ENCODE measurements around the gene ST6GALNAC6. TPM values are rescaled to one million over a fixed set of nuclear protein-coding genes. Genes with fewer than 3 reads are reported as not detected.
A peak's percentile ranks its signal among the peaks of the same experiment; 100 is the strongest.
"Not testable (repeated sequence)": the region's sequence is repeated elsewhere in the genome, so short reads cannot be mapped to it uniquely, and the experiment has no call there.

ST6GALNAC6 gene
- polyA plus RNA-seq, 5 donors: 37.8 to 62.9 (median 47.2) TPM

DNA sequence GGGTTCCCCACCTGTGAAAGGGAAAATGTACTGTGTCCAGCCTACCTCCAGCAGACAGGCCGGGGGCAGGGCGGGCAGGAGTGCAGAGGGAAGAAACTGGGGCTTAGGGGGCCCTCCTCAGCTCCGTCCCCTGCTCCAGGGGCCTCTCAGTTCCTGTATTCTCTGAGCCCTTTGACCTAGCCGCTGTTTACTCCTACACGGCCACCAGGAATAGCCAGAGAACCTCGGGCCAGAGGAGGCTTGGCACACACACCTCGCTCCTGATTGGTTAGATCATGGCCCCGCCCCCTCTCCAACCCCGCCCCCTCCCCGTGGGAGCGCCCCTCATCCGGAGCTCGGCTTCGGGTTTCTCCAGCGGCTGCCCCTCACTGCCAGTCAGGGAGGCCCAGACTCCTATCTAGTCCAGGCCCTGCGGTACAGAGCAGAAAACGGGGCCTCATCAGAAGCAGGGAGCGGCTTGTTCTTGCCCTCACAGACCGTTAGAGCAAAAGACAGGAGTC is 2.2 kb downstream of the ST6GALNAC6 start:
- DNase-seq: peak in 1 of 2 donors; percentile 69

DNA sequence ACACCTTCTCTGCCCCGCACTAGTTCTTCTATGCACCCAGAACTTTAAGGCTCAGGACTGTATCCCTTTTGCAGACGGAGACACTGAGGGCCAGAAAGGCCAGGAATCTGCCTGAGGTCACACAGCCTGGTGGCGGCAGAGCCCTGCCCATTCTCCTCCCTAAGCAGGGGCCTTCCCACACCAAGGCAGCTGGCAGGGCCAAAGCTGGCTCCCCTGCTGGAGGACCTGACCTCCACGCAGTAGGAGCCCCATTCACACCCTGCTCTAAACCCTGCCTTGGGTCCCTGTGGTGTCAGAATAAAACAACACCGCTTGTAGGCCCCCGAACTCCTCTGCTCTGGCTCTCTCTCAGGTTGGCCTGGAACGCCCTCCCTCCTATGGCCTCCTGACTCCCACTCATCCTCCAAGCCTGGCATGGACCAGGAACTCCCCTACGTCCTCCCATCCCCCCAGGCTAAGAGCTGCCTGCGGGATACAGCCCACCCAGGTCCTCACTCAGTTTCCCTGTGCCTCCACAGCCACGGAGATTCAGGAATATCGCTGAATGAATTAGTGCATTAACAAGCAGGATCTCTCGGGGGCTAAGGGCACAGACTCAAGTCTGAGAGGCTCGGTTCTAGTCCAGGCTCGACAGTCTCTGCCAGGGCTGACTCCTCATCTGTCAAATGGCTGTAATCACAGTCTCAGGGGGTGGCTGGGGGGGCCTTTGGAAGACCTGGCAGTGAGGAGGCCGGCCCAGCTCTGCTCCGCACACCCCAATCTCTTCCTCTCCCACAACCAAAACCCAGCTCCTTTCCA is 2.8 kb downstream of the ST6GALNAC6 start:
- no peak for DNase-seq

DNA sequence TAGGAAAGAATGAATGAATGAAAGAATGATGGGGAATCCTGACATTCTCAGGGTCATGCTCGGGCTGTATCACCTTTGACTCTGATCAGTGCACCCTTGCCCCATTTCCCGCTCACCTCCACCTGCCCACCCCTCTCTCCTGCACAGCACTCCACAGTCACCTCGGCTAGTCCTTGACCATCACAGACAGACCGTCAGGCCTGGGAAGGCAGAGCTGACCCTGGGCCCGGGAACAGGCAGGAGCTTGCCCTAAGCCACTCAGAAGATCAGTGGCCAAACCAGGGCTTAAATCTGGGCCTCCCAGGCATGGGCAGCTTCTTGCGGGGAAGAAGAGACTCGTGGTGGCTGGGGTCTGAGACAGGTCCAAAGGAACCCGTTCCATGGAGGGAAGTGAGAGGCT is 3.6 kb downstream of the ST6GALNAC6 start:
- DNase-seq: no peak

DNA sequence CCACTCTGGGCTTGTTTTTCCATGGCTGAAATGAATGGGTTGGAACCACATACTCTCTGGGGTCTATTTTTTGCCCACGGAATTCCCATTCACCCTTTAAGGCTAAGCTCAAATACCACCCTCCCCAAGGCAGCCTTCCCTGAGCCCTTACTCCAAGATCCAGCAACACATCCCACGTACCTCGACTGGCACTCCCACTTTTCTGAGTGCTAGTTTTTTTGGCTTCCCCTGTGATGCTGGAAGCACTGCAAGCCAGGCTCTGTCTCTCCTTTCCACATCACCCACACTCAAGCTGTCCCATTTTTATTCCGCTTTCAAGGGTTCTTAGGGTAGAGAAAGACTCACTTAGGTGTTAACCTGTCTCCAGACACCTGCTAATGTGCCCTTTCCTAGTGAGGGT is 6.0 kb downstream of the ST6GALNAC6 start:
- DNase-seq: no peak

DNA sequence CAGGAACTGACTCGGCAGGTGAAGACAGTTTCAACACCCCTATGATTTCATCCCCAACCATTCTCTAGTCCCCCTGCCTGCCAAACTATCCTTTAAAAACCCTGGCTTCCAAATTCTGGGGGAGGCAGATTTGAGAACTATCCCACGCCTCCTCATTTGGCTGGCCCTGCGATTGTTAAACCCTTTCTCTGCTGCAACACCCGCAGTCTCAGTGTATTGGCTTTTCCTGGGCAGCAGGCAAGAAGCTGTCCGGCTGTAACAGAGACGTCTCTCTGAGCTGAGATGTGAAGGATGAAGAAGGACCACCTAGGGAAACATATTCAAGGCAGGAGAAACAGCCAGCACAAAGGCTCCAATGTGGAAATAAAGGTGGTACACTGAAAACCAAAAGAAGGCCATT is 6.6 kb downstream of the ST6GALNAC6 start:
- no peak for DNase-seq

DNA sequence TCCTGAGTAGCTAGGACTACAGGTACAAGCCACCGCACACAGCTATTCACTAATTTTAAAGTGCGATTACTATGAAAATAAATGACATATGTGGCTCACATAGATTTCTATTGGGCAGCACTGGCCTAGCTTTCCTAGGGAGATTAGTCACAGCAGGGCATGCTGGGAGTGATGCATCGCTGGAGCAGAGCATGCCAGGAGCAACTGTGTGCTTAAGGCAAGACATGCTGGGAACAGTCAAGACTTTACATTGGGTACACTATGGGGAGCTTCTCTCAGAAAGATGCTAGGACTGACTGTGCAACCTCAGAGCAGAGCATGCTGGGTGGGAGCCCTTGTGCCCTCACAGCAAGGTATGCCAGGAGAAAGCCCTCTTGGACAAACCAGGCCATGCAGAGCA is 9.3 kb downstream of the ST6GALNAC6 start:
- no peak for DNase-seq

DNA sequence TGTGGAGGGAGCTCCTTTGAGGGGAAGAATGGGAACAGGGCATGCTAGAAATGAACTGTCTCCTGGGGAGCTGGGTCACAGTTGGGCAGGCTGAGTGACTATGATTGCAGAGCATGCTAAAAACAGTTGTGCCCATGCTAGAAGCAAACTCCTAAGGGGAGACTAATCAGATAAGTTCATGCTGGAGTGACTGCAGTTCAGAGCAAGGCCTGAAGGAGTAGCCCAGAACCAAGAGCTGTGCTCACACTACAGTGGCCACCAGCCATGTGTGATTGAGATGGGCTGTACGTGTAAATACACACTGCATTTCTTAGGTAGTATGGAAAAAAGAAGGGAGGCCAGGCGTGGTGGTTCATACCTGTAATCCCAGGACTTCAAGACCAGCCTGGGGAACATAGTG is 11.6 kb downstream of the ST6GALNAC6 start:
- DNase-seq: no peak

DNA sequence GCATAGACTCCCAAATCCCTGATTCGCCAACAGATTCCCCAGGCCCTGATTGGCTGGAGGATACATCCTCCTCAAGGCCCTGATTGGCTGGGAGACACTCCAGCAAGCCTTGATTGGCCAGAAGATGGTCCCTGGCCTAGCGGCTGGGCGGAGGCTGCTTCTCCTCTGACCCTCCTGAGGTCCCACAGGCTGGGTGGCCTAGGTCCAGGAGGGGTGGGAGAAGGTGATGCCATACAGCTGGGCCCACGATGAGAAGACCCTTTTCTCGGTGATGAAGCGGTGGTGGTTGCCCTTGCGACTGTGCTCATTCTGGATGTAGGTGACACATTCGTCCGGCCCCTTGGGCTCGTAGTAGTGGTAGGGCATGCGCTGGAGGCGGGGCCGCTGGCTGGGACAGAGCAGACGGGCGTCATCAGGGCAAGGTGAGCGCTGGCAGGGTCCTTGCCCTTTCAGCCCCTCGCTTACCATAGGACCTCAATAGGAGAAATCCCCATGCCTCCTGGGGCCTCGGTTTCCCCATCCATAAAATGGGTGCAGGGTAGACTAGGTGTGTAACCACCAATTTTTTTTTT is 12.9 kb downstream of the ST6GALNAC6 start:
- no peak for DNase-seq

DNA sequence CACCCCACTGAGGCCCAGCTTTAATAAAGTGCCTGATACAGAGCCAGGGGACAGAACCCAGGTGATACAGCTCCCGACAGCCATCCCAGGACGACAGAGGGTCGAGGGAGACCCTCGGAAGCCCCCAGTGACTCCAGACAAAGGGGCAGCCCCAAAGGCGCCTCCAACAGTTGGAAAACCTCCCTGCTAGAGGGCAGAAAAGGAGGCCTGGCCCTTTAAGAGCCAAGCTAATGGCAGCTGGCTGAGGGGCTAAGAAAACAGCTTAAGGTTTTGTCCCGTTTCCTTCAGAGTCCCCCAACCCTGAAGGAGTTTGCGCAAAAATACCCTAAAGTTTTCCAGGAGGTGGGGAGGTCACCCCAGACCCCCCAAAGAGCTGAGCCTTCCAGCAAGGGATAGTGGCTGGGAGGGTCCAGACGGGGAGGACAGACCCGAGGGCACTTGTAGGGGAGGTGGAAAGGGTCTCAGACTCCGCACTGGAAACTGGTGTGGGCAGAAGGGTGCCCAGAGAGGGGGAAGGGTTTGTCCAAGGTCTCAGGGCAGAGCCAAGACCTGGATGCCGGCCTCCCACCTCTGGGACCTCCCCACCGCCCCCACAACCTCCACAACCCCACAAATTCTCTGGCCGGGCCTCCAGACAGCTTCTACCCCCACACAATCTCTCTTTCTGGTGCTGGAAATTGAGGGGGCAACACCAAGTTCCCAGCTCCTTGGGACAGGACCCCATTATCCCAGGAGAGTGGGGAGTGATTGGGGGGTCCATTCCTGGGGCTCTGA is 13.7 kb downstream of the ST6GALNAC6 start:
- DNase-seq: no peak

DNA sequence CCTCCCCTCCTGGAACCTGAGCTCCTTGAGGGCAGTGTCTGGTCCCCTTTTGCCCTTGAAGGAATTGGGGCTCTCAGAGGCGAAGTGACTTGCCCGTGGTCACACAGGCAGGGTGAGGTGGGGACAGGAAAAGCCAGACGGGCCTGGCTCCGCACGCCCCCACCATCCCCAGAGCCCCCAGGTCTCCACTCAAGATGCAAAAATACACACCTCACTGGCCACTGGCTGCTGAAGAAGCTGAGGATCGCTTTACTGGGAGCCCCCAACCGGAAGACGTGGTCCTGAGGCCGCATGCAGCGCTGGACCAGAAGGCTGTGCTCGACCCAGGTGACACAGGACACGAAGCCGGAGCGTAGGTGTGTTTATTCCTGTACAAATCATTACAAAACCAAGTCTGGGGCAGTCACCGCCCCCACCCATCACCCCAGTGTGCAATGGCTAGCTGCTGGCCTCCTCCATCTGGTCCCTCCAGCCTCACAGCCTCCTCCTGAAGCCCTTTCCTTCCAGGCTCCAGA is 14.4 kb downstream of the ST6GALNAC6 start:
- DNase-seq: no peak

DNA sequence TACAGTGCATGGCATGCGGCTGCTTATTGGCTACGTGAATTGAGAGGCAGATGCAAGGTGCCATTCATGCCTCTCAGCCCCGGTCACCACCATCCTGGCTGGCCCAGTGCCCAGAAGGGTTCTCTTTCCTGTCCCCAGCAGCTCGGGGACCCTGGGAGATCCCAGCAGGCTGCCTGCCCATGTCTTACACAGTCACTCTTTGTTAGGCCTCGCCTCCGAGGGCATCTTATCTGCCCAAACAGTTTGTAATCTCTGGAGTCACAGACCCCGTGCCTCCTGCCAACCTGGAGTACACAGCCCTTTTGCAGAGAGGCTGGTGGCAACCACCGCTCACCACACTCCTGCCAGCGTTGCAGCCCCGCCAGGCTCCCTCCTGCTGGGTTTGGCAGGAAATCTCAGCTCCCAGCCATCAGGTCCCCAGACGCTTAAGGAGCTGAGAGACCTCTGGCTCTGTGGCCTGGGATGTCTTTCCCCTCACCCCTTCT is 14.9 kb downstream of the ST6GALNAC6 start:
- DNase-seq: peak in 1 of 2 donors; percentile 55

DNA sequence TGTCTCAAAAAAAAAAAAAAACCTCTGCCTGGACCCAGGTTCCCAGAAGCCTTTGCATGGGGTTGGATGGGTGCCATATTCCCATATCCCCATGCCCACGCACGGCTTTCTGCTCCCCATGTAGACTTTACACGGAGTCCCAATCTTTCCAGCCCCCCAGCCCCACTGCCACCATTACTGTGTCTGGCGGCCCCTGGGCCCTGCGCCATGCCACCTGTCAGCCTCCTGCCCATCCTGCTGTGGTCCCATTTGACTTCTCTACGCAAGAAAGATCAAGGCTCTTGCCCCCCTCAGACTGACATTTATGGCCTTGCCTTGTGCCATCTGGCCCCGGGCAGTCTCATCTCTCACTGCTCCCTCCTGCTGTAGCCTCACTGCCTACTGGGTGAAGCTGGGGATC is 15.4 kb downstream of the ST6GALNAC6 start:
- DNase-seq: no peak

DNA sequence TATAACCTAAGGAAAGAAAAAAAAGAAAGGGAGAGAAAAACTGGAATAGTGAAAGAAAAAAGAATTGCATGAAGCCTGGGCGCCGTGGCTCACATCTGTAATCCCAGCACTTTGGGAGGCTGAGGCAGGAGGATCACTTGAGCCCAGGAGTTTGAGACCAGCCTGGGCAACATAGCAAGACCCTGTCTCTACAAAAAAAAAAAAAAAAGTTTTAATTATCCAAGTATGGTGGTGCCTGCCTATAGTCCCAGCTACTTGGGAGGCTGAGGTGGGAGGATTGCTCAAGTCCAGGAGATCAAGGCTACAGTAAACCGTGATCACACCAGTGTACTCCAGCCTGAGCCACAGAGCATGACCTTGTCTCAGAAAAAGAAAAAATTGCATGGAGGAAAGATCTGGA is 17.7 kb downstream of the ST6GALNAC6 start:
- not testable (repeated sequence) for DNase-seq

DNA sequence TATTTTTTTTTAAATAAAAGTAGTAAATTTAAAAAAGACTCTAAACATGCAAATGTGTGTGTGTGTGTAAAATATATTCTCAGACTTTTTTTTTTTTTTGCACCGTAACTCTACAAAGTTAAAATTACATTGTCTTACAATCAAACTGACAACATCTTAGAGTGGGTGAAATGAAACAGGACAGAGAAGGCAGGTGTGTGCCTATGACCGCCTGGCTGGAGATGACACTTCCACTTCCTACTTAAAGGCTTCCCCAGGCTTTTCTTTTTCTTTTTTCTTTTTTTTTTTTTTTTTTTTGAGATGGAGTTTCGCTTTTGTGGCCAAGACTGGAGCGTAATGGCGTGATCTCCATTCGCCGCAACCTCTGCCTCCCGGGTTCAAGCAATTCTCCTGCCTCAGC is 19.3 kb downstream of the ST6GALNAC6 start:
- DNase-seq: no peak

DNA sequence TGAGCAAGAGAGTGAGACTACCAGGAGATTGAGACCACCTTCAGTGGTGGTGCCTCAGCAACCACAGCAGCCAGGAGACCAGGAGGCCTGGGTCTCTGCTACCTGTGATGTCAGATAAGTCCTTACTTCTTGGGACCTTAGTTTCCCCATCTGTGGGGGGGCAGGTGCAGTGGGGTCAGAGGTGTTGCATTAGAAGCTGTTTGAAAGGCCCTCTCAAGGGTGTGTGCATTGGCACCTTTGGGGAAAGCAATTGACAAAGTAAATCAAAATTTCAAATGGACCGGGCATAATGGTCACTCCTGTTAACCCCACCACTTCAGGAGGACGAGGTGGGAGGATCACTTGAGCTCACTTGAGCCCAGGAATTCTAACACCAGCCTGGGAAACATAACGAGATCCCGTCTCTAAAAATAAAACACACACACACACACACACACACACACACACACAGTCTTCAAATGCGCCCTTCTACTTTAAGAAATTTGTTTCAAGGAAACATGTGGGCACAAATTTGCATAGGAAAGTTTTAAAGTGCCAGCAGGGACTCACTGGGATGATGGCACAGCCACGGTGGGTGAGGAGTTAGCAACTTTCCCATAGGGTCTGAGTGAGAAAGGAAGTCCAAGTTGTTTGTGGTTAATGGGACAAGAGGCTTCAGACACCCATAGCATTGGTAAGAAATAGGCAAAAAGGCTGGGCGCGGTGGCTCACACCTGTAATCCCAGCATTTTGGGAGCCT is 20.6 kb downstream of the ST6GALNAC6 start:
- no peak for DNase-seq

DNA sequence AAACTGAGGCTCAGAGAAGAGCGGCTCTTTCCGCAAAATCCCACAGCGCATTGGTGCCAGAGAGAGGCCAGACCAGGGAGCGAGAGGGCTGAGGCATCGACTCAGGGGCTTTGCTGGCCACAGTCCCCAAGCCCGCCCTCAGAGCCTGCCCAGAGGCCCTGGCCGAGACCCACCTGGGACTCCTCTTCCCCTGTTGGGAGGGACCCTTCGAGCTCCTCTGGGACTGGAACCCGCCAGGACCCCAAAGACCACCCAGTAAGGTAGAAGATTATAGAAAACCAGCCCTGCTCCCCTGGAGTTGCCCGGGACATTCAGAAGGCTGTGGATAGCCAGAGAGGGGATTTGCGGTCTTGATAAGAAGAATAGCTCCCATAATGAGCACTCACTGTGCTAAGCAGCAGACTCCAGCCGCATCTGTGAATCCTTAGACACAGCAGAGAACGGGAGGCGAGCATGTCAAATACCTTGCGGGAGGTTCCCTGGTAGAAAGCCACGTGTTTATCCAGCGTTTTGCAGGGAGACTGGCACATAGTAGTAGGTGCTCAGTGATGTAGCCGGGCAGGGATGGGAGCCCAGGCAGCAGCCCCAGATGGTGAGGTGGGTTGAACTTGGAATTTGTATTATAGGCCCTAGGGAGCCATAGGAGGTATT is 21.3 kb downstream of the ST6GALNAC6 start:
- DNase-seq: no peak

DNA sequence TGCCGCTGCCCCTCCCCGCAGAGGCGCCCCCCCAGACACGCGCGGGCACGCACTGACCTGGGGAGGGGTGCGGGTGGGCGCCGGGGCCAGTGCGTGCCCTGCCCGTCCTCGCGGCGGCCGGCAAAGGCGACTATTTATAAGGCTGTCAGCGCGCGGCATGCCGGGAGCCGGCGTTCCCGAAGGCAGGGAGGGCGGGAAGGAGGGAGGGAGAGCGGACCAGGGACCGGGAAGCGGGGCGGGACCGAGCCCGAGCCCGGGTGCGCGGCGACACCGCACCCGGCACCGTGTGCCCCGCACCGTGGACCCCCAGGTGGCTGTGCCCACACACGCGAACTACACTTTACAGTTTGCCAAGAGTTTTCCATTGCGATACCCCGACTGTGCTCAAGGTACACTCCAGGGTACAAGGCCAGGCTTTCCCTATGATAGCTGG is 21.8 kb downstream of the ST6GALNAC6 start, which contains the start of gene AK1:
Gene AK1, minus strand, starts transcription at position 110 of the 433 bp plus-strand sequence. CDS start 3,058 bp downstream, outside the sequence.
- DNase-seq: no peak

DNA sequence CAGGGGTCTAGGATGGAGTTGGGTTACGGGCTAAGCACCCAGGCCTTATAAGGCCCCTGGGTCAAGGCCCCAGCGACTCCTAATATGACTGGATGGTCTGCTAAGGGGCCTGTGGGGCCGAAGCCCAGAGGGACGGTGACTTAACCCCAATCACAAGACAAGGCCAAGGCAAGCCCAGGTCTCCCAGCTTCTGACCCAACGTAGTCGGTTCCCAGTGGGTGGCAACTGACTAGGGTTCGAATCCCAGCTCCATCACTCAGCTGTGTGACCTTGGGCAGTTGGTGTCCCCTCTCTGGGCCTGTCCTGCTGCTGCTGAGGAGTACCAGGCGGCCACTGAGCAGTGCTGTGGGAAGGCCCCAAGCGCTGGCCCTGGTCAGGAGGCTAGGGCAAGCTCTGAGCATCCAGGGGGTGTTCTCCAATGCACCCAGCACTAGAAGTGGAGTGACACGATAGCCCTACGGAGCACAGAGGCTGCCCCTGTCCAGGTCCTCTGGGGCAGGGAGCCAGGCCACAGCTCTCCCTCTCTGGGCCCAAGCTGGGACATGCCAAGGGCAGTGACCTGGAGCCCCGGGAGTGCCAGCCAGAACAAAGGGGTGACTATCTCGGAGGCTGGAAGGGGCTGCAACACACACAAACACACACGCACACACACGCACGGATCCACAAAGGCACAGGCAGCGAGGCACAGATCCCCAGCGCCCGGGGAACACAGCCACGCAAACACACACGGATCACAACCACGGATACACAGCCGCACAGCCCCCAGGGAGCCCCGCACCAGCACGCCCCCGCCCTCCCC is 22.4 kb downstream of the ST6GALNAC6 start:
- DNase-seq: no peak

DNA sequence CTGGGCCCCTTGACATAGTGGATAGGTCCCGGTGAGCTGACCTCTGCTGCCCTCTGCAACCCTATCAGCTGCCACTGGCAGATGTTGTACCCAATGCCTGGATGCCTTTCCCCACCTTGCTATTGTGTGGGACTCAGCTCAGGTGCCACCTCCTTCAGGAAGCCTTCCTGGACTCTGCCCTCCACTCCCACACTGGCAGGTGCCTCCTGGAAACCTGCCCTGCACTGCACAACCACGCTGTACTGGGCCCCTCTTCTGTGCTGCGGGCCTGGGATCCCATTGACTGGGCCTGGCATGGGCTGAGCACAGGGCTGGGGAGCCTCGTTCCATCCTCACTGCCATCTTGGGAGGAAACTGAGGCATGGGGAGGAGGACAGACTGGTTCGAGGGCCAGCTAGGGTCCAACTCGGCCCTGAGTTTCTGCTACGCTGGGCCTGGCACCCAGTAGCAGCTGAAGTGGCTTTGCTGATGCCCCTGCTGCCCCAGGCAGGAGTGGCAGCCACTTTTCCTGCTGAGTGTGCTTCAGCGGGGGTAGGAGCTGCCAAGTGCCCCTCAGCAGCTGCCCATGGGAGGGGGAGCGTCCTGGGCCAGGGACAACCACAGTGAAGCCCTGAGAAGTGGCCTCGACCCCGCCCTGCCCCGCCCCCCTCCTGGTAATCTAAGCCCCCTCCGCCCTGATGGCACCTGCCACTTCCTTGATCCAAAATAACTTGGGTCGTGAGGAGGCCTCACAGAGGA is 23.2 kb downstream of the ST6GALNAC6 start:
- no peak for DNase-seq

Data from right lung (tissue), 5 donors.